GM19372 (cell line): ENCODE data around the gene SIDT1.
A peak's percentile ranks its signal among the peaks of the same experiment; 100 is the strongest.

ENCODE experiments used
- ATAC-seq: cut with Tn5 transposase; IDR thresholded peaks from one replicate; pipeline ENCODE4 v1.9.1; 2021; ENCODE audit warnings: mild to moderate bottlenecking, low read depth, moderate library complexity; ENCODE audit not compliant: unreplicated experiment

The SIDT1 gene

GRCh38 chr3:113589971-113590370 lies 57.6 kb downstream of the SIDT1 start:
- ATAC-seq: no peak

GRCh38 chr3:113590983-113591382 lies 58.6 kb downstream of the SIDT1 start:
- no peak for ATAC-seq

GRCh38 chr3:113594066-113594465 lies 61.7 kb downstream of the SIDT1 start:
- ATAC-seq: no peak

GRCh38 chr3:113597596-113598354 lies 65.4 kb downstream of the SIDT1 start:
- ATAC-seq: no peak

- ATAC-seq: no peak
These were observed 68.2 kb downstream of the SIDT1 start for GRCh38 chr3:113600418-113601182.

- ATAC-seq: no peak
These were observed 68.9 kb downstream of the SIDT1 start for GRCh38 chr3:113601240-113601639.

- no peak for ATAC-seq
These were observed 69.9 kb downstream of the SIDT1 start for GRCh38 chr3:113602256-113602655.

GRCh38 chr3:113602836-113603235 lies 70.5 kb downstream of the SIDT1 start:
- no peak for ATAC-seq

- ATAC-seq: peak; percentile 98
These were observed 74.3 kb downstream of the SIDT1 start for GRCh38 chr3:113606539-113607218.

GRCh38 chr3:113607219-113607596 lies 74.9 kb downstream of the SIDT1 start:
- no peak for ATAC-seq

GRCh38 chr3:113614402-113614801 lies 82.0 kb downstream of the SIDT1 start:
- ATAC-seq: no peak

GRCh38 chr3:113615976-113616375 lies 83.6 kb downstream of the SIDT1 start:
- ATAC-seq: no peak

- no peak for ATAC-seq
These were observed 85.4 kb downstream of the SIDT1 start for GRCh38 chr3:113617726-113618125.

- ATAC-seq: no peak
These were observed 87.7 kb downstream of the SIDT1 start for GRCh38 chr3:113620091-113620490.

- ATAC-seq: no peak
These were observed 91.0 kb downstream of the SIDT1 start for GRCh38 chr3:113623324-113623723.

GRCh38 chr3:113623811-113624210 lies 91.5 kb downstream of the SIDT1 start:
- no peak for ATAC-seq

- ATAC-seq: no peak
These were observed 93.5 kb downstream of the SIDT1 start for GRCh38 chr3:113625834-113626233.

GRCh38 chr3:113626503-113627371 lies 94.4 kb downstream of the SIDT1 start:
- ATAC-seq: no peak

- no peak for ATAC-seq
These were observed 96.0 kb downstream of the SIDT1 start for GRCh38 chr3:113628316-113628715.

- ATAC-seq: no peak
These were observed 96.4 kb downstream of the SIDT1 start for GRCh38 chr3:113628788-113629187.
